Upper lobe of left lung (tissue), 4 donors: Measurements from ENCODE around the gene PTPRD.

Experiments
- EP300 ChIP-seq, 4 donors: sonication (generic); formaldehyde crosslinking; IDR thresholded peaks; one replicate each; pipeline ENCODE4 v1.5.1; 2017; ENCODE audit warnings: antibody characterized with exemption in 4 of 4, control low read depth in 2 of 4
- POLR2AphosphoS5 ChIP-seq, 2 donors: sonication (generic); formaldehyde crosslinking; IDR thresholded peaks; one replicate each; pipeline ENCODE4 v1.5.1; 2017; ENCODE audit warnings: antibody characterized with exemption in 2 of 2

- no peak for TF ChIP-seq POLR2AphosphoS5 (IDR thresholded peaks at IDR 0.05)
- TF ChIP-seq EP300 (IDR thresholded peaks at IDR 0.05), result no peak
These were observed 1652.5 kb downstream of the PTPRD start for GRCh38 chr9:8960254-8960653.
